ENCODE data around the gene CTSL. TPM values are rescaled to one million over a fixed set of nuclear protein-coding genes. Genes with fewer than 3 reads are reported as not detected.

The CTSL gene
- total and polyA plus RNA-seq, 2 of the 13 experiments (the other 11 are each of a cell fraction or from before 2014, with no cell fraction given), result 78.1 to 113 TPM

DNA sequence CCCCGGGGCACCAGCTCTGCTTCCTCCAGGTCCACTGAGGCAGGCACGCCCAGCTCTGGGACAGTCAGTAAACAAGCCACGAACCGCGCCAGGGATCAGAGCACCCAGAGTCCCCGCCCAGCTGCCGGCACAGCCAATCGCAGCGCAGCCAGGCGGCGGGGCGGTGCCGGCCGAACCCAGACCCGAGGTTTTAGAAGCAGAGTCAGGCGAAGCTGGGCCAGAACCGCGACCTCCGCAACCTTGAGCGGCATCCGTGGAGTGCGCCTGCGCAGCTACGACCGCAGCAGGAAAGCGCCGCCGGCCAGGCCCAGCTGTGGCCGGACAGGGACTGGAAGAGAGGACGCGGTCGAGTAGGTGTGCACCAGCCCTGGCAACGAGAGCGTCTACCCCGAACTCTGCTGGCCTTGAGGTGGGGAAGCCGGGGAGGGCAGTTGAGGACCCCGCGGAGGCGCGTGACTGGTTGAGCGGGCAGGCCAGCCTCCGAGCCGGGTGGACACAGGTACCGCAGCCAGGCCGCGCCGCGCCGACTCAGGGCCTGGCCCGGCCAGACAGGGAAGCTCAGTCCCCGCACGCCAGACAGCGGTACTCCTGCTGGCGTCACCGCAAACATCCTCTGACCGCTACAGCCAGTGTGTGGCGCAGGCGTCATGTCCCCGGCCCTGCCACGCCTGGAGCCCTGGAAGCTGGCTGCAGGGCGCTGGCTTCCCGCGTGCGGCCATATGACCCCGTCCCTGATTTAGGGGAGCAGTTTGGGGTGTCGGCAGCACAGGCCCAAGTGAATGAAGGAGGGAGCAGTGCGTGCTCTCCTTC lies at the start of gene CTSL (continued):
- TF ChIP-seq, protein P1, sequence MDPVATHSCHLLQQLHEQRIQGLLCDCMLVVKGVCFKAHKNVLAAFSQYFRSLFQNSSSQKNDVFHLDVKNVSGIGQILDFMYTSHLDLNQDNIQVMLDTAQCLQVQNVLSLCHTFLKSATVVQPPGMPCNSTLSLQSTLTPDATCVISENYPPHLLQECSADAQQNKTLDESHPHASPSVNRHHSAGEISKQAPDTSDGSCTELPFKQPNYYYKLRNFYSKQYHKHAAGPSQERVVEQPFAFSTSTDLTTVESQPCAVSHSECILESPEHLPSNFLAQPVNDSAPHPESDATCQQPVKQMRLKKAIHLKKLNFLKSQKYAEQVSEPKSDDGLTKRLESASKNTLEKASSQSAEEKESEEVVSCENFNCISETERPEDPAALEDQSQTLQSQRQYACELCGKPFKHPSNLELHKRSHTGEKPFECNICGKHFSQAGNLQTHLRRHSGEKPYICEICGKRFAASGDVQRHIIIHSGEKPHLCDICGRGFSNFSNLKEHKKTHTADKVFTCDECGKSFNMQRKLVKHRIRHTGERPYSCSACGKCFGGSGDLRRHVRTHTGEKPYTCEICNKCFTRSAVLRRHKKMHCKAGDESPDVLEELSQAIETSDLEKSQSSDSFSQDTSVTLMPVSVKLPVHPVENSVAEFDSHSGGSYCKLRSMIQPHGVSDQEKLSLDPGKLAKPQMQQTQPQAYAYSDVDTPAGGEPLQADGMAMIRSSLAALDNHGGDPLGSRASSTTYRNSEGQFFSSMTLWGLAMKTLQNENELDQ (CRISPR knock-in tag; IDR thresholded peaks at IDR 0.05; ENCODE audit: borderline replicate concordance), result no peak; the same call in 1 of the 2 replicates
- TF ChIP-seq MED13 (CRISPR knock-in tag; IDR thresholded peaks at IDR 0.05) (peak; percentile 79; the same call in 1 of the 2 replicates), HMG20A (CRISPR knock-in tag; IDR thresholded peaks at IDR 0.05; ENCODE audit: borderline replicate concordance) (no peak), BCL6 (CRISPR knock-in tag; IDR thresholded peaks at IDR 0.05) (peak; percentile 42), SOX5 (CRISPR knock-in tag; IDR thresholded peaks at IDR 0.05; ENCODE audit: borderline replicate concordance) (no peak), NR2F6 (IDR thresholded peaks at IDR 0.05) (no peak), NR2F6 (CRISPR knock-in tag; IDR thresholded peaks at IDR 0.05) (peak; percentile 34; the same call in 1 of the 2 replicates), ZNF501 (CRISPR knock-in tag; IDR thresholded peaks at IDR 0.05) (peak; percentile 97), HDAC1 (CRISPR knock-in tag; IDR thresholded peaks at IDR 0.05) (peak; percentile 80), ZNF619 (CRISPR knock-in tag; IDR thresholded peaks at IDR 0.05) (peak; percentile 90), ZZZ3 (CRISPR knock-in tag; IDR thresholded peaks at IDR 0.05; ENCODE audit: borderline replicate concordance) (peak; percentile 73; the same call in 1 of the 2 replicates)
- TF ChIP-seq, protein P2, sequence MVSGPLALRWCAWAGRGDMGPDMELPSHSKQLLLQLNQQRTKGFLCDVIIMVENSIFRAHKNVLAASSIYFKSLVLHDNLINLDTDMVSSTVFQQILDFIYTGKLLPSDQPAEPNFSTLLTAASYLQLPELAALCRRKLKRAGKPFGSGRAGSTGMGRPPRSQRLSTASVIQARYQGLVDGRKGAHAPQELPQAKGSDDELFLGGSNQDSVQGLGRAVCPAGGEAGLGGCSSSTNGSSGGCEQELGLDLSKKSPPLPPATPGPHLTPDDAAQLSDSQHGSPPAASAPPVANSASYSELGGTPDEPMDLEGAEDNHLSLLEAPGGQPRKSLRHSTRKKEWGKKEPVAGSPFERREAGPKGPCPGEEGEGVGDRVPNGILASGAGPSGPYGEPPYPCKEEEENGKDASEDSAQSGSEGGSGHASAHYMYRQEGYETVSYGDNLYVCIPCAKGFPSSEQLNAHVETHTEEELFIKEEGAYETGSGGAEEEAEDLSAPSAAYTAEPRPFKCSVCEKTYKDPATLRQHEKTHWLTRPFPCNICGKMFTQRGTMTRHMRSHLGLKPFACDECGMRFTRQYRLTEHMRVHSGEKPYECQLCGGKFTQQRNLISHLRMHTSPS (CRISPR knock-in tag; IDR thresholded peaks at IDR 0.05; ENCODE audit: low read depth), result 0 out of 2 replicates have a peak, but pooled peaks have one; percentile 23
- TF ChIP-seq, protein P3, sequence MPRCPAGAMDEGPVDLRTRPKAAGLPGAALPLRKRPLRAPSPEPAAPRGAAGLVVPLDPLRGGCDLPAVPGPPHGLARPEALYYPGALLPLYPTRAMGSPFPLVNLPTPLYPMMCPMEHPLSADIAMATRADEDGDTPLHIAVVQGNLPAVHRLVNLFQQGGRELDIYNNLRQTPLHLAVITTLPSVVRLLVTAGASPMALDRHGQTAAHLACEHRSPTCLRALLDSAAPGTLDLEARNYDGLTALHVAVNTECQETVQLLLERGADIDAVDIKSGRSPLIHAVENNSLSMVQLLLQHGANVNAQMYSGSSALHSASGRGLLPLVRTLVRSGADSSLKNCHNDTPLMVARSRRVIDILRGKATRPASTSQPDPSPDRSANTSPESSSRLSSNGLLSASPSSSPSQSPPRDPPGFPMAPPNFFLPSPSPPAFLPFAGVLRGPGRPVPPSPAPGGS (CRISPR knock-in tag; IDR thresholded peaks at IDR 0.05), result peak; percentile 82; the same call in 1 of the 2 replicates
- TF ChIP-seq, protein P4, sequence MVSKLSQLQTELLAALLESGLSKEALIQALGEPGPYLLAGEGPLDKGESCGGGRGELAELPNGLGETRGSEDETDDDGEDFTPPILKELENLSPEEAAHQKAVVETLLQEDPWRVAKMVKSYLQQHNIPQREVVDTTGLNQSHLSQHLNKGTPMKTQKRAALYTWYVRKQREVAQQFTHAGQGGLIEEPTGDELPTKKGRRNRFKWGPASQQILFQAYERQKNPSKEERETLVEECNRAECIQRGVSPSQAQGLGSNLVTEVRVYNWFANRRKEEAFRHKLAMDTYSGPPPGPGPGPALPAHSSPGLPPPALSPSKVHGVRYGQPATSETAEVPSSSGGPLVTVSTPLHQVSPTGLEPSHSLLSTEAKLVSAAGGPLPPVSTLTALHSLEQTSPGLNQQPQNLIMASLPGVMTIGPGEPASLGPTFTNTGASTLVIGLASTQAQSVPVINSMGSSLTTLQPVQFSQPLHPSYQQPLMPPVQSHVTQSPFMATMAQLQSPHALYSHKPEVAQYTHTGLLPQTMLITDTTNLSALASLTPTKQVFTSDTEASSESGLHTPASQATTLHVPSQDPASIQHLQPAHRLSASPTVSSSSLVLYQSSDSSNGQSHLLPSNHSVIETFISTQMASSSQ (IDR thresholded peaks at IDR 0.05; ENCODE audit: low read depth), result no peak
- TF ChIP-seq, protein P4 (CRISPR knock-in tag; IDR thresholded peaks at IDR 0.05; ENCODE audit: borderline replicate concordance), result peak; percentile 49; the same call in 1 of the 2 replicates
- TF ChIP-seq, protein P5, sequence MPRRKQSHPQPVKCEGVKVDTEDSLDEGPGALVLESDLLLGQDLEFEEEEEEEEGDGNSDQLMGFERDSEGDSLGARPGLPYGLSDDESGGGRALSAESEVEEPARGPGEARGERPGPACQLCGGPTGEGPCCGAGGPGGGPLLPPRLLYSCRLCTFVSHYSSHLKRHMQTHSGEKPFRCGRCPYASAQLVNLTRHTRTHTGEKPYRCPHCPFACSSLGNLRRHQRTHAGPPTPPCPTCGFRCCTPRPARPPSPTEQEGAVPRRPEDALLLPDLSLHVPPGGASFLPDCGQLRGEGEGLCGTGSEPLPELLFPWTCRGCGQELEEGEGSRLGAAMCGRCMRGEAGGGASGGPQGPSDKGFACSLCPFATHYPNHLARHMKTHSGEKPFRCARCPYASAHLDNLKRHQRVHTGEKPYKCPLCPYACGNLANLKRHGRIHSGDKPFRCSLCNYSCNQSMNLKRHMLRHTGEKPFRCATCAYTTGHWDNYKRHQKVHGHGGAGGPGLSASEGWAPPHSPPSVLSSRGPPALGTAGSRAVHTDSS (CRISPR knock-in tag; conservative IDR thresholded peaks at IDR 0.05), result peak; percentile 42; the same call in 1 of the 2 replicates
- TF ChIP-seq, protein P6, sequence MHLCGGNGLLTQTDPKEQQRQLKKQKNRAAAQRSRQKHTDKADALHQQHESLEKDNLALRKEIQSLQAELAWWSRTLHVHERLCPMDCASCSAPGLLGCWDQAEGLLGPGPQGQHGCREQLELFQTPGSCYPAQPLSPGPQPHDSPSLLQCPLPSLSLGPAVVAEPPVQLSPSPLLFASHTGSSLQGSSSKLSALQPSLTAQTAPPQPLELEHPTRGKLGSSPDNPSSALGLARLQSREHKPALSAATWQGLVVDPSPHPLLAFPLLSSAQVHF (CRISPR knock-in tag; IDR thresholded peaks at IDR 0.05), result peak; percentile 62; the same call in 1 of the 2 replicates
